SK-N-SH (cell line): ENCODE results near the gene IP6K2. TPM values are rescaled to one million over a fixed set of nuclear protein-coding genes. Genes with fewer than 3 reads are reported as not detected.

Experiments
- CTCF ChIA-PET: fragments of 300-600, 350-600 bp; formaldehyde crosslinking; extraction: SDS; loops from one replicate; lab custom pipeline; 2021; lab: Yijun Ruan, JAX
- POLR2A ChIA-PET: fragments of 350-600 bp; sonication (Branson Sonifier 250); formaldehyde crosslinking; extraction: SDS; loops from one replicate; lab custom pipeline; 2020; ENCODE audit warnings: antibody characterized with exemption, inconsistent platforms; lab: Yijun Ruan, JAX
- DNase-seq: peaks from one replicate; pipeline ENCODE4 v3.0.0; 2012
- H2AFZ ChIP-seq: fragments of 200-600 bp; sonication (generic); 2 replicates; pipeline ENCODE4 v1.8.1; 2016; ENCODE audit warnings: antibody characterized with exemption, mild to moderate bottlenecking, low read depth
- H3F3A ChIP-seq: fragments of 200-600 bp; sonication (generic); replicated peaks from 2 replicates; pipeline ENCODE3; 2016; ENCODE audit warnings: antibody characterized with exemption, mild to moderate bottlenecking; ENCODE audit not compliant: insufficient read depth
- H3K27ac ChIP-seq, 2 experiments: fragments of 200-500 bp in 1 of 2; fragments of 200-600 bp in 1 of 2; sonication (Bioruptor generic) in 1 of 2; sonication (generic), shearing (Covaris generic) in 1 of 2; 2 replicates each; pipeline versions ENCODE4 v1.5.1 to v1.6.1; 2014 to 2016; ENCODE audit warnings: low read depth in 2 of 2, inconsistent platforms in 1 of 2, low read length in 1 of 2, mild to moderate bottlenecking in 1 of 2, mixed read lengths in 1 of 2
- H3K27me3 ChIP-seq: fragments of 200-600 bp; sonication (generic), shearing (Covaris generic); 2 replicates; pipeline ENCODE4 v1.6.1; 2016; ENCODE audit warnings: mixed run types; ENCODE audit not compliant: insufficient read depth
- H3K36me3 ChIP-seq, 2 experiments: fragments of 200-500 bp in 1 of 2; fragments of 200-600 bp in 1 of 2; sonication (Bioruptor generic) in 1 of 2; sonication (generic) in 1 of 2; replicated peaks in 1 of 2; 2 replicates each; pipeline versions ENCODE3 to v1.5.1; 2014 to 2016; ENCODE audit warnings: low read length in 1 of 2, mild to moderate bottlenecking in 1 of 2; ENCODE audit not compliant: insufficient read depth in 2 of 2, control insufficient read depth in 1 of 2
- H3K4me1 ChIP-seq, 2 experiments: fragments of 200-500 bp in 1 of 2; fragments of 200-600 bp in 1 of 2; sonication (Bioruptor generic) in 1 of 2; sonication (generic), shearing (Covaris generic) in 1 of 2; 2 replicates each; pipeline versions ENCODE4 v1.5.1 to v1.6.1; 2014 to 2016; ENCODE audit warnings: low read depth in 1 of 2, low read length in 1 of 2, mixed run types in 1 of 2; ENCODE audit not compliant: insufficient read depth in 2 of 2, control insufficient read depth in 1 of 2
- H3K4me2 ChIP-seq: fragments of 200-600 bp; sonication (generic), shearing (Covaris generic); 2 replicates; pipeline ENCODE4 v1.6.1; 2017; ENCODE audit warnings: mixed run types
- H3K4me3 ChIP-seq, 2 experiments: fragments of 200-500 bp in 1 of 2; fragments of 200-600 bp in 1 of 2; sonication (Bioruptor generic) in 1 of 2; sonication (generic), shearing (Covaris generic) in 1 of 2; 2 replicates each; pipeline versions ENCODE4 v1.5.1 to v1.8.1; 2014 to 2016; ENCODE audit warnings: low read depth in 2 of 2, inconsistent platforms in 1 of 2, low read length in 1 of 2, mild to moderate bottlenecking in 1 of 2, mixed read lengths in 1 of 2, moderate library complexity in 1 of 2
- H3K79me2 ChIP-seq: fragments of 200-600 bp; sonication (generic); 2 replicates; pipeline ENCODE4 v1.8.1; 2017; ENCODE audit warnings: mild to moderate bottlenecking; ENCODE audit not compliant: insufficient read depth
- H3K9ac ChIP-seq: fragments of 200-600 bp; sonication (generic); 2 replicates; pipeline ENCODE4 v1.6.1; 2017; ENCODE audit warnings: mixed run types
- H3K9me2 ChIP-seq: fragments of 200-600 bp; sonication (generic); 2 replicates; pipeline ENCODE4 v1.6.1; 2017; ENCODE audit warnings: mixed run types
- H3K9me3 ChIP-seq: fragments of 200-600 bp; sonication (generic); 2 replicates; pipeline ENCODE4 v1.6.1; 2017; ENCODE audit warnings: mixed run types, mild to moderate bottlenecking, moderate library complexity
- H4K20me1 ChIP-seq: fragments of 200-600 bp; sonication (generic); 2 replicates; pipeline ENCODE4 v1.6.1; 2017; ENCODE audit warnings: mild to moderate bottlenecking, mixed run types; ENCODE audit not compliant: insufficient read depth
- ELF1 ChIP-seq: IDR thresholded peaks from 2 replicates; pipeline ENCODE4 v1.4.0; 2012
- EZH2phosphoT487 ChIP-seq: fragments of 200-600 bp; sonication (generic); IDR thresholded peaks from 2 replicates; pipeline ENCODE4 v1.6.1; 2017; ENCODE audit warnings: low read depth, mixed run types, mild to moderate bottlenecking, antibody characterized with exemption, moderate library complexity, borderline replicate concordance
- JUND ChIP-seq: IDR thresholded peaks from 2 replicates; pipeline ENCODE4 v1.4.0; 2012
- POLR2AphosphoS5 ChIP-seq: IDR thresholded peaks from 2 replicates; pipeline ENCODE4 v1.6.1; 2012; ENCODE audit warnings: low read depth, low read length
- RFX5 ChIP-seq: IDR thresholded peaks from 2 replicates; pipeline ENCODE4 v1.6.1; 2012; ENCODE audit warnings: mild to moderate bottlenecking, improper control_type of control experiment, low read length
- USF1 ChIP-seq: IDR thresholded peaks from 2 replicates; pipeline ENCODE4 v1.4.0; 2012; ENCODE audit warnings: low read depth, borderline replicate concordance
- YY1 ChIP-seq: IDR thresholded peaks from 2 replicates; pipeline ENCODE4 v1.4.0; 2012; ENCODE audit warnings: low read depth, mild to moderate bottlenecking
- WGBS: methylation state at CpG from one replicate; pipeline ENCODE4 v1.1.6; 2017; ENCODE audit warnings: low lambda C conversion rate; 5-methylcytosine and 5-hydroxymethylcytosine counted together
- polyA plus RNA-seq, 3 experiments: library from polyadenylated mRNA; depleted of rRNA; stranded (reverse); fragments of >200 nt; gene quantifications; 2 replicates each; pipeline ENCODE4 v1.2.3, GENCODE V29; 2012
- TF ChIP-seq, protein P1 (sequence below): IDR thresholded peaks from 2 replicates; pipeline ENCODE4 v1.6.1; 2012; ENCODE audit warnings: mild to moderate bottlenecking, low read depth, low read length, moderate library complexity

Gene IP6K2
- polyA plus RNA-seq, 1 of the 3 experiments (the other 2 are of a cell fraction) = 178 TPM

GRCh38 chr3:48681541-48681880, 35.5 kb downstream of the IP6K2 start:
- no peak overlapping the region for H3K9ac ChIP-seq
- H3K4me1 ChIP-seq = peaks cover 20 to 34% of the 10 kb centered on the region in 2 experiments
- H3K9me2 ChIP-seq = no peaks in the 10 kb centered on the region
- no peak for DNase-seq
- H2AFZ ChIP-seq = no peak overlapping the region
- peaks cover 26% of the 10 kb centered on the region for H3K79me2 ChIP-seq
- no peak overlapping the region for H3K4me3 ChIP-seq
- WGBS = 98% methylated on average over 7 of the region's 7 CpGs
- H3K36me3 ChIP-seq = peaks cover 0 to 37% of the 10 kb centered on the region in 2 experiments
- peaks cover 3% of the 10 kb centered on the region for H3F3A ChIP-seq
- no peaks in the 10 kb centered on the region for H3K27me3 ChIP-seq
- POLR2A ChIA-PET = interaction anchor here (1.3 kb wide), 1 partner anchor 18 kb away, joined by 6 read pairs; no protein-coding TSS in a partner anchor
- H3K9me3 ChIP-seq = no peaks in the 10 kb centered on the region
- H3K4me2 ChIP-seq = no peak overlapping the region
- TF ChIP-seq JUND = no peak
- TF ChIP-seq, protein P1, sequence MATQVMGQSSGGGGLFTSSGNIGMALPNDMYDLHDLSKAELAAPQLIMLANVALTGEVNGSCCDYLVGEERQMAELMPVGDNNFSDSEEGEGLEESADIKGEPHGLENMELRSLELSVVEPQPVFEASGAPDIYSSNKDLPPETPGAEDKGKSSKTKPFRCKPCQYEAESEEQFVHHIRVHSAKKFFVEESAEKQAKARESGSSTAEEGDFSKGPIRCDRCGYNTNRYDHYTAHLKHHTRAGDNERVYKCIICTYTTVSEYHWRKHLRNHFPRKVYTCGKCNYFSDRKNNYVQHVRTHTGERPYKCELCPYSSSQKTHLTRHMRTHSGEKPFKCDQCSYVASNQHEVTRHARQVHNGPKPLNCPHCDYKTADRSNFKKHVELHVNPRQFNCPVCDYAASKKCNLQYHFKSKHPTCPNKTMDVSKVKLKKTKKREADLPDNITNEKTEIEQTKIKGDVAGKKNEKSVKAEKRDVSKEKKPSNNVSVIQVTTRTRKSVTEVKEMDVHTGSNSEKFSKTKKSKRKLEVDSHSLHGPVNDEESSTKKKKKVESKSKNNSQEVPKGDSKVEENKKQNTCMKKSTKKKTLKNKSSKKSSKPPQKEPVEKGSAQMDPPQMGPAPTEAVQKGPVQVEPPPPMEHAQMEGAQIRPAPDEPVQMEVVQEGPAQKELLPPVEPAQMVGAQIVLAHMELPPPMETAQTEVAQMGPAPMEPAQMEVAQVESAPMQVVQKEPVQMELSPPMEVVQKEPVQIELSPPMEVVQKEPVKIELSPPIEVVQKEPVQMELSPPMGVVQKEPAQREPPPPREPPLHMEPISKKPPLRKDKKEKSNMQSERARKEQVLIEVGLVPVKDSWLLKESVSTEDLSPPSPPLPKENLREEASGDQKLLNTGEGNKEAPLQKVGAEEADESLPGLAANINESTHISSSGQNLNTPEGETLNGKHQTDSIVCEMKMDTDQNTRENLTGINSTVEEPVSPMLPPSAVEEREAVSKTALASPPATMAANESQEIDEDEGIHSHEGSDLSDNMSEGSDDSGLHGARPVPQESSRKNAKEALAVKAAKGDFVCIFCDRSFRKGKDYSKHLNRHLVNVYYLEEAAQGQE = no peak
- no peak for TF ChIP-seq YY1
- no peak for TF ChIP-seq USF1
- TF ChIP-seq EZH2phosphoT487 = no peak
- no peak for TF ChIP-seq RFX5
- no peak for TF ChIP-seq ELF1
- peaks cover 7% of the 10 kb centered on the region for H4K20me1 ChIP-seq
- CTCF ChIA-PET = interaction anchor here (4.0 kb wide), 1 partner anchor 18 kb away, joined by 28 read pairs; the partner anchor contains the start of gene CELSR3
- no peak overlapping the region for H3K27ac ChIP-seq

DNA sequence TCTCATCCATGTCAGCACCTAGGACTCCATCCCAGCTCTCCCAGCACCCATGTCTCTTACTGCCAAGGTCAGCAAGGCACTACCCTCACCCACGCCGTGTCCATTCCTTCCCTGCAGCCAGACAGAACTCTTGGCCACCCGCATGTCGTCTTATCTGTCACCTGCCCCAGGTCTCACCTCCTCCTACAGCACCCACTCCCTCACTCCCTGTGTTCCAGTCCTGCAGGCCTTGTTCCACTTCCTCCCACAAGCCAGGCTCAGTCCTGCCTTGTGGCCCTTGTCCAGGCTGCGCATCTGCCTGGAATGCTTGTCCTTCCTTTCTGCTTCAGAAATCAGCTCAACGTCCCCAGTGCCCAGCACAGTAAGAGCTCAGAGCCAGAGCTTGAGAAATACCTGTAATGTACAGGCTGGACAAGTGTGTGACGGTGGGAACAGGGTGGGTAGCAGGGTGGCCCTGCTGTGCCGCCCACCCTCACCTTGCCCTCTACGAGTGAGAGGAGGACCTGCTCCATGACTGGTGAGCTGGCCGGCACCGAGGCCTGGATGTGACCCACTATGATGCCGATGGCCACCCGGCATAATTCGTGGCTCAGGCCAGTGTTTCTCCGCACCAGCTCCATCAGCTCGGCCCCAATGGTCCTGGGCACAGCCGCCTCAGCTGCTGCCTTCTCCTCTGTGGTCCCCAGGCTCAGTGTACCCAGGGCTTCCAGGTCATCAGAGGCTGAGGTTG, 36.0 kb downstream of the IP6K2 start:
- Histone ChIP-seq H3K4me1 (peaks cover 20 to 28% of the 10 kb centered on the region in 2 experiments), H3K27ac (no peak overlapping the region), H3F3A (no peaks in the 10 kb centered on the region), H3K4me2 (no peak overlapping the region), H2AFZ (no peak overlapping the region), H3K9me2 (no peaks in the 10 kb centered on the region), H3K9ac (no peak overlapping the region), H4K20me1 (0 out of 2 replicates have a peak, but pooled peaks cover 4% of the 10 kb centered on the region), H3K36me3 (peaks cover 0 to 37% of the 10 kb centered on the region in 2 experiments), H3K9me3 (no peaks in the 10 kb centered on the region), H3K79me2 (peaks cover 26% of the 10 kb centered on the region), H3K27me3 (no peaks in the 10 kb centered on the region), H3K4me3 (no peak overlapping the region)
- no peak for TF ChIP-seq POLR2AphosphoS5
- no peak for DNase-seq
- WGBS = 94% methylated on average over 13 of the region's 17 CpGs
- CTCF ChIA-PET = interaction anchor here (4.0 kb wide), 1 partner anchor 17 kb away, joined by 28 read pairs; the partner anchor contains the start of gene CELSR3
- POLR2A ChIA-PET = interaction anchor here (1.3 kb wide), 1 partner anchor 18 kb away, joined by 6 read pairs; no protein-coding TSS in a partner anchor
